Activated CD4-positive, alpha-beta T cell treated with anti-CD3 and anti-CD28 coated beads, Interleukin-2, amount 50 U/mL, for 16 hours (primary cell): ENCODE data around the gene SCARB1.

Experiments used
- DNase-seq: peaks from one replicate; pipeline ENCODE4 v3.0.0-alpha.2; 2020

SCARB1 gene

DNA sequence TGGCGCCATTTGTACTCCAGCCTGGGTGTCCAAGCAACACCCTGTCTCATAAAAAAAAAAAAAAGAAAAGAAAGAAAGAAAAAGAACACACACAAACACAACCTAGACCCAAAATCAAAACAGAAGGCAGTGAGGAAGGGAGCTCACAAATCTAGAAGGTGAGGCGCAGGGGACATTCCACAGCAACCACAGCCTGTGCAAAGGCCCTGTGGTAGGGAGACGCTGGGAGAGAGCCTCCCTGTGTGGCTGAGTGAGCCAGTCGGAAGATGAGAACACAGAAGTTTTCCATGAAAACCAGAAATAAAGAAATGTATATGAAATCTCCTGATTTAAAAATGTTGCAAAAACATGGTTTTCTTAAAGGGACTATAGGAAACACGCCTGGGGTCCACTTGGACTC, 44.6 kb downstream of the SCARB1 start:
- DNase-seq, result no peak

DNA sequence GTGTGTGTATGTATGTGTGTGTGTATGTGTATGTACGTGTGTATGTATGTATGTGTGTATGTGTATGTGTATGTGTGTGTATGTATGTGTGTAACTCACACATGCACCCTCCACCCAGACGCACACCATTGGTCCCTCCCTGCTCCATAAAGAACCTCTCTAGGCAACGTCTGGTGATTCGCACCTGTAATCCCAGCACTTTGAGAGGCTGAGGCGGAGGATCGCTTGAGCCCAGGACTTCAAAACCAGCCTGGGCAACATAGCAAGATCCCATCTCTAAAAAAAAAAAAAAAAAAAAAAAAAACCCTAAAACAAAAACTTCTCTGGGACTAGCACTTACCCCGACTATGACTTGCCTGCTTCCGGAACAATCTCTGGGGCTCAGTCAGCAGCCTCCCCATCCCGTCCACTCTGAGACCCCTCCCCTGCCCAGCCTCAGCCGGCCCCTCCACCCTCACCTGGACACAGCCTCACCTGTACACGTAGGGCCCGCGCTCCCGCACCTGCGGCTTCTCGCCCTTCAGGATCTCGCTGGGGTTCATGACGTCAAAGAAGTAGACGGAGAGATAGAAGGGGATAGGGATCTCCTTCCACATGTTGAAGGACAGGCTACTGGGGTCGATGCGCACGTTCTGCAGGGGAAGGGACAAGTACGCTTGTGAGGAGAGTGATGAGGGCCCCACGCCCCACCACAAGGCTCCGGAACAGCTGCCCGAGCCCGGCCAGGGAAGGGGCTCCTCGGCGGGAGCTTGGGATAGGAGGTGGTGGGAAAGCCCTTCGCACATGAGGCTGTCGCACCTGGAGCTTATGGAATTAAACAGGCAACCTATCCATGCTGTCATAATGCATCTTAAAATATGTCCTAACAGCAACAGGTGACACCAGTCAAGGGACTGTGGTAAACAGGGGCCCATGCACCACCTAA, 46.3 kb downstream of the SCARB1 start:
- DNase-seq, result no peak

DNA sequence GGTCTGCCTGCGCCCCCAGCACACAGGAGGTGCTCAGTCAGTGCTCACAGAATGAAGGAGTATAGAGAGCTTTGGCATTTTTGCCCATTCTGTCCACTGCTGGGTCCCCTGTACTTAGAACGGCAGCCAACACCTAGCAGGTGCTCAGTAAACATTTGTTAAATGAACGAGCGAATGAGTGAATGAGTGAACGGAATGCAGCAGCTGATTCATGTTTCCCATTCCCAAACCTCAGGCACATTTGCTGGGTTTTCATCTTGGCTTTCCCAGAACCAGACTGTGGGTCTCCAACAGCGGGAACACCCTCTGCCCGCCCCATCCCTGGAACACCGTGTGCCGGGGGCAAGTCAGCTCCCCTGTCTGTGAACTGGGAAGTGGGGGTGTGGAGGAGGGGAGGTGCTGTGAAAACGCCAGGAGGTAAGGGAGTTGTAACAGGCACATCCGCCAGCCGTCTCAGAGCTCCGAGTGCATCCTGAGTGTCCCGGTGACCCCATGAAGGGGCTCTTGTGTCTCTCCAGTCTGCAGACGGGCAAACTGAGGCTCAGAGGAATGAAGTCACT, 47.3 kb downstream of the SCARB1 start:
- DNase-seq, result no peak

DNA sequence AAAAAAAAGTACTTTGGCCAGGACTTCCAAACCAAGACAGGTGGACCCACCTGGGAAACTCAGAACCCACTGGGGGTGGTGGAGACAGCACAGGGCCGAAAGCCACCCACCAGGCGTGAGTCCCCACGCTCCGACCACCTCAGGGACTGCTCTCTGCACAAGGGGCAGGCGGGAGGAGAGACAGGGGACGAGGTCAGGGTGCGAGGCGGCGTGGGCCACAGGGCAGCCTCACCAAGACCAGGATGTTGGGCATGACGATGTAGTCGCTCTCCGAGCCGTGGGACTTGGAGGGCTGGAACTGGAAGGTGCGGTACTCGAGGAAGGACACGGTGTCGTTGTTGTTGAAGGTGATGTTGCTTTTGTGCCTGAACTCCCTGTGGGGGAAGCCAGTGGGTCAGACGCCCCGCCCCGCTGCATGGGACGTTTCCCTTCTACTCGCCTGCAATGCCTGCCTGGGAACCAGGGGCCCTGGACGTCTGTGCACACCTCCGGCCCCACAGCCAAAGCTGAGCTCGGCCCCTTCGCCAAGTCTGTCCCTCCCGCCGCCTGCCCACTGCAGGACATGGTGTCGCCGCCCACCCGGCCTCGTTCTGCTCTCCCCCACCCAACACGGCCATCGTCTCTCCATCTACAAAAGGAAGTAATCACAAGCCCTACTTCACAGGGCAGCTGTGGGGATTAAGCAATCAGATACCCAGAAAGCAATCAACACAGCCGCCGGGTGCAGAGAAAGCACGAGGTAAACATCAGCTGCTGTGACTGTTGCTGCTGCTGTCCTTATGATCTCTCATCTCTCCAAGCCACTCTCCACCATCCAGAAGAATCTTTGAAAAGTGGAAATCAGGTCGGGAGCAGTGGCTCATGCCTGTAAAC, 48.7 kb downstream of the SCARB1 start:
- no peak for DNase-seq

DNA sequence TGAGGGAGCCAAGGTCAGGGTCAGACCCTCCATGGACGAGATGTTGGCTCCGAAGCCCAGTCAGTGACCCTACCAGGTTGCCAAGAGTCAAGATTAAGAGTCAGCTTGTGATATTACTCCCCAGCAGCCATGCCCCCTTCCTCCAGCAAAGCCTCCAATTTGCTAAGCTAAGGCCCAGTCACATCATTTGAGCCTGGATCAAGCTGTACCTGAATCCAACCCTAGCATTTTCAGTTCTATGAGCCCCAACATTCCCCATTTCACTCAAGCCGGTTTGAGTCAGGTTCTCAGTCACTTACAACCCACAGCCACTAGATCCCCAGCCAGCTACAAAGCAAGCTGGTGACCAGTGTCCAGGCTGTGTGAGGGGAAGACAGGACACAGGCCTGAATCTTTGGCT, 49.9 kb downstream of the SCARB1 start:
- no peak for DNase-seq

DNA sequence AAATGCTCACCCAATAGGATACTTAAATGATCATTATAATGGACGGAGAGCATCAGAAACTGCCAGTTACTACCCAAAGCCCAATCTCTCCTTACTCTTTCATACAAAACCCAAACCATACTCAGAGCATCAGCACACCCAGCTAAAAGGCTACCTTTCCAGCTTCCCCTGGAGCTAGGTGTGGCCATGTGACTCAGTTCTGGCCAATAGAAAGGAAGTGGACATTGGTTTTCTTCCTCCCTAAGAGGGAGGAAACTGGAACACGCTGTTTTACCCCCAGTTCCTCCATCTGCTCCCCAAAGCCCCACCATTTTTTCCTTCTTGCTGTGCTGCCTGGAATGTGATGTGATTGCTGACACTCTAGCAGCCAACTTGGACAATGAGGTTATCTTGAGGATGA, 50.7 kb downstream of the SCARB1 start:
- DNase-seq, result no peak

DNA sequence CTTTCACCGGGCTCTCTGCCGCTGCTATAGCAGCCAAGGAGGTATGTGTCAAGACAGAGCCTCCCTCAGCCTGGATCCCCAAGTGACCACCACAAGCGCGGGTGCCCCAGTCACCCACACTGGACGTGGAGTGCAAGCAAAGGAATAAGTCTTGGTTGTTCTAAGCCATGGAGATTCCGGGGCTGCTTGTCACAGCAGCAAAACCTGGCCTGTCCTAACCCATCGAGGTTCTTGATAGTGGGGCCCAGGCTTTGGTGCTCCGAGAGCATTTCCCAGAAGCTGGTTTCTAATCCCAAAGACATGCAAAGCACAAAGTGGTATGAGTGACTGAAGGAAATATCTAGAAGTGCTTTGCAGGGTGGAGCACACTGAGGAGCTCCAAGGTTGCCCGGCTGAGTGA, 51.3 kb downstream of the SCARB1 start:
- no peak for DNase-seq

DNA sequence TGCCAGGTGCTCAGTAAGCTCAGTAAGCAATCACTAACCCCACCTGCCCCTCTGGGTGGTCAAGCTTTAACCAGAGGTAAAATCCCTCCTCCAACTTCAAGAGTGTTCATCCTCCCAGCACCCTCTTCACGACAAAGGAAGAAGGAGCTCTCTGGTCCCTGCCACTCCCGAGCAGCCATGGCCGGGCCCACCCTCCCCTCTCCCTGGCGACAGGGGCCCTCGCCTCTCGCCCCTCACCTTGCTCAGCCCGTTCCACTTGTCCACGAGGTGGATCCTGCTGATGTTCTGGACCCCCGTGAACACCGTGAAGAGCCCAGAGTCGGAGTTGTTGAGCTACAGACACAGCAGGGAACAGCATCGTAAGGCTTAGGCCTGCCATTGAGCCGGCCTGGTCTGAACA, 52.0 kb downstream of the SCARB1 start:
- no peak for DNase-seq

DNA sequence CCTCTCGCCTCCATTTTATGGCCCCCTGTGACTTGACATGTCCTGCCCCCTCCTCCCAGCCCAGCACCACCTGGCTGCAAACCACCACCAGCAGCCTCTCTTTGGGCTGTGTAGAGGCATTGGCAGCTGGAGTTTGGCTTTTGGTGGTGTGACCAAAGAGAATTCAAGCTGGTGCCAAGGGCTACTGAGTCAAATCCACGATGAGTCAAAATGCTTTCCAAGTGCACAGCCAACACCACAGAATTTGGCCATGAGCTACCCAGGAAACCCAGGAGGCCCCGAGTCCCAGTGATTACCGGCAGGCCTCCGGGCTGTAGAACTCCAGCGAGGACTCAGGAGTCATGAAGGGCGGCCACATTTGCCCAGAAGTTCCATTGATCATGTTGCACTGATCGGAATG, 53.8 kb downstream of the SCARB1 start:
- DNase-seq, result no peak

DNA sequence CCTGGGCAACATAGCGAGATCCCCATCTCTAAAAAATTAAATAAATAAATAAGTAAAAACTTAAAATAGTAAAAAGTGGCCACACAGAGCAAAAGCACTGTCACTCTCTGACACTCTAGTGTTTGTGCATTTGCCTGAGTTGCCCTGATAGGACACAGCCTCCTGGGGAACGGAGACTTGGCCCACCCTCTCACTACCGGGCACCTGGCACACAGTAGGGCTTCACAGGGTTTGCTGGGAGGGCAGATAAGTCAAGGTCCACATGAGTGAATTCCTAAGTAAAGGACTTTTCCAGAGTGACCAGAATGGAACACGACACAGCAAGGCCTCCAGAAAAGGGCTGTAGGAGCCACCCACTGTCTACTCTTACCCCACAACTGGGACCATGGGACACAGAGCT, 54.3 kb downstream of the SCARB1 start:
- DNase-seq, result no peak

DNA sequence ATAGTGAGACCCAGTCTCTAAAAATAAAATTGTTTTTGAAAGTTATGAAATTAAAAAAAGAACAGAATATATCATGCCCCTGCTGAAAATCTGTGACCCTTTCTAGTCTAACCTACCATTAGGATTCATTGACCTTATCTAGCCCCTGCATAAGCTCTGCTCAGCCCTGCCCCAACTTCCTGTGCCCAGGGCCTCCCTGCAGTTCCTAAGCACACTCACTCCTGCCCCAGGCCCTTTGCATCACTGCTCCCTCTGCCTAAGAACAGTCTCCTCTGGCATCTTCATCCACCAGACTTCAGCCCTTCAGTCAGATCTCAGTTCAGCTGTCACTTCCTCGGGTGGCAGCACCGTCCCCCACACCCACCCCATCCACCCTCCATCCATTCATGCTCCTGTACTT, 55.4 kb downstream of the SCARB1 start:
- no peak for DNase-seq

DNA sequence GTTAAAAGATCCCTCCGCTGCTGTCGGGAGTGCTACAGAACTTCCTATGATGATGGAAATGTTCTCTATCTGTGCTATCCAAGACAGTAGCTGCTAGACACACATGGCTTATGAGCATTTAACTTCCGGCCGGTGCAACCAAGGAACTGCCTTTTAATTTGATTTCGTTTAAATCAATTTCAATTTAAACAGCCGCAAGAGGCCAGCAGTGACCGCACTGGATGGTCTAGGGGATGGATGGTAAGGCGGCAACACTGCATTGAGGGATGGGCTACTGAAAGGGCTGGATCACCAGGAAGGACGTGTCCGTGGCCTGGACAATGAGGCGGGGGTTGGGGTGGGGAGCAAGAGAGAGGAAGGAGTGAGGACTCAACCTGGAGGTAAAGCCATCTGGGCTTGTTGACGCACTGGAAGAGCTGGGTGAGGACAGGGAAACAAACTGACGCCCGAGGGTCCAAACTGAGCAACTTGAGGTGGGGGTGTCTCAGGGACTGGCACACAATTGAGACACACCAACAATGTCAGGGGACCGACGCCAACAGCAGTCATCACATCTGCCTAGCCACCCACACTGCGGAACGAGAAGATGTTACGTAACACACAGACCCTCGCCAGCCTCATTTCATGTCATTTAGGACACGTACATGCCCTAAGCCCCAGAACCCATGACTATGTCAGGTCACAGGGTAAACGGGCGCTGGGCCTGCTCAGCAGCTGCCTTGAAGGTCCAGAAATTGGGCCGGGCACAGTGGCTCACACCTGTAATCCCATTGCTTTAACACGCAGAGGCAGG, 57.6 kb downstream of the SCARB1 start:
- DNase-seq, result no peak

DNA sequence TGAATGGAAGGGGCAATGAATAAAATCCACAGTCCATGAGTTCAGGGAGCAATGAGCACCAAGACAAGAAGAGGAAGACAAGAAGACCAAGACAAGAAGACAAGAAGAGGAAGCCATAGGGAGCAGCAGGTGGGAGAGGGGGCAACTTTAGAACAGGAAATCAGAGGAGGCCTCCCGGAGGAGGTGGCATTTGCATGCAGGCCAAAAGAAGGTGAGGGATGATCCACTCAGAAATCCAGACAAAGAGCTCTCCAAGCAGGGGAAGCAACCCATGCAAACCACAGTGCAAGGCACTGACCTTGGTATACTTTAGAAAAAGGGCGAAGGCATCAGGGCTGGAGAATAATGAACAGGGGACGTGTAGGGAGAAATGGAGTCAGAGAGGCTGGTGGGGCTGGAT, 58.6 kb downstream of the SCARB1 start:
- DNase-seq, result no peak

DNA sequence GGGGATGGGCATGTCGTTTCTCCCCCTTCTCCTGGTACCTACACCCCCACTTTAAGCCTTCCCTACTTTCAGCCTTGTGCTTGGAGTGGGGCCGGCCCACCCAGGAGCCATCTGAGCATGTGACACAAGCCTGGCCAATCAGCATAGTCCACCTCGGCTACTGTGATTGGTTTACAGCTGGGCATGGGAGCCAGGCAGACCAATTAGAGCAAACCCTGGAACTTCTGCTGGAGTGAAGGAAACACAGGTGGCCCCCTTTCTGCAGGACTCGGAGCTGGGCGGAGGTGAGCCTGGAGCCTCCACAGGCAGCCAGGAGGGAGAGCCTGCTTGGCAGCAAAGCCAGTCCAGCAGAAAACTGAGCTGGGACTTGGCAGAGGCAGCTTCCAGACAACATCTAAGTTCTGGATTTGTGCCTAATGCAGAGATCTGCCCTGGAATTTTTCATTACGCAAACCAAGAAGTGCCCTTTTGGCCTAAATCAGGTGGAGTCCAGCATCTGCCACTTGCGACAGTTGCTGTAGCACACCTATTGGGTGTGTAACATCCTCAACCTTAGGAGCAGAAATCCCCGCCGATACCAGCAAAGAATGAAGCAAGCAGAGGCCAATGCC, 59.5 kb downstream of the SCARB1 start:
- no peak for DNase-seq

DNA sequence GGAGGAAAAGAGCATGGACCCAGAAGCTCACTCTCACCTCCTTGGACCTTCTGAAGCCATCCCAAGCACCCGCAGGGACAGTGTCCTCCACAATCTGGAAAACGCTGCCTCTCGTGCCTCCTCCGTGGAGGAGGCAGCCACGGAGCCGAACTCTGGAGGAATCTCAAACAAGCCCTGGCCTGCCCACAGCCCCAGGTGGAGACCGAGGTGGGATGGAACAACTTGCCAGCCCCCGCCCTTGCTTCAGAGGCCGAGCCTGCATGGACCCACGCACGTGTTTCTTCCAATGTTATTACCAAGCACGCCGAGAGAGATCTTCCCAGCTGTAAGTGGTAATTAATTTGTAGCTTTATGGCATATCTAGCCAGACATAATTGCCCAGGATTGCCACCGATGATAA, 61.3 kb downstream of the SCARB1 start:
- no peak for DNase-seq

DNA sequence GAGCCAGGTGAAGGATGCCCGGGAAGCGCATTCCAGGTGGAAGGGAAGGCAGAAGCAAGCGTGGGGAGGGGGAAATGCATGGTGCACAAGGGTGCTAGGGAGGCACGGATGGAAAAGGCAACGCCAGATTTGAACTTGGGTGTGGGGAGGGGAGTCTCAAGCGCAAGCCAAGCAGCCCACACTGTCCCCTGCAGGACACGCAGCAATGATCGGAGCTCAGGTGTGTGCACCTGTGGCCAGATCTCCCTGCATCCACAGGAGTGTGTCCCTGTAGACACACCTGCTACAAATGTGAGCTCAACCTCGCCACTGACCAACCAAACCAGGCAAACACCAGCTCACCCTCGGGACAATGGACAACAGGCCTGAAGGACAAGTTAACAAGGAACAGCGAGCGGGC, 63.2 kb downstream of the SCARB1 start:
- no peak for DNase-seq

DNA sequence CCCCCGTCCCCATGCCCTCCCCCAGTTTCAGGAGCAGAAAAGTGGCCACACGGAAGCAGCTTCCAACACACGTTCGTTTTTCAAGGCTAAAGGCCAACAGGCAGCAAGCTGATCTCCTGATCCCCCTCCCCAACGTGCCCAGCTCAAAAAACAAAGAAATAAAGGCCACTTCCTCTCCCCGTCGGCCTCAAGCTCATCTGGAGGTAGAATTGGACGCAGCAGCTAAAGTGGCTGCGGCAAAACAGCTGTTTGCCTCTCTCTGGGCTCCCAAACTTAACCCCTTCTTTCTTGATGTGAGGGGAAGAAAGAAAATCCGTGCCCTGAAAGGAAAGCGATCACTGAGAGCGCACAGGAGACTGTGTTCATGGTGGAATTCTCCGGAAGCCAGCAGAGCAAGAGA, 66.3 kb downstream of the SCARB1 start:
- no peak for DNase-seq

DNA sequence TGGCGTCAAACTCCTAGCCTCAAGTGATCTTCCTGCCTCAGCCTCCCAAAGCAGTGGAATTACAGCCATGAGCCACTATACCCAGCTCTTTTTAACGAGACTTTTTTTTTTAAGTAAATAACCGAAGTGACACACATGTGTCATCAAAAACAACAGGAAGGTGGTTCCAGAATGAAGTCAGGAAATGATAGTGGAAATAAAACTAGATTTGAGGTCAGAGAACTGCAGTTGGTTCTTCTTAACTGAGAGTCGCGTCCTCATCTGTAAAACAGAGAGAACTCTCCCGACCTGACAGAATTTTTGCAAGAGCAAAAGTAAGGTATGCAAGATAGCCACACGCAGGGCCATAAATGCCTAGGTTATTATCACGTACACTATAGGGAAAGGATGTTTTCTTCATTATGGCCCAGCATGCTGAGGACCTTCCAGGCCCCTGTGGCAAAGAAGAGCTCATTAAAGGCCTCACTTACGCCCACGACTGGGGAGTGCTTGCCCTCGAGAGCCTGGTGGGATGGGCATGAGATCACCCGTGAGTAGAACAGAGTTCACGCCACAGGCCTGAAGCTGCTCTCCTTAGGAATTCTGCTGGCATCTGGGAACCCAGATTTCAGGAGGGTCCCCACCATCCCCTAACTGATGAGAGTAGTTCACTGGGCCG, 67.2 kb downstream of the SCARB1 start:
- DNase-seq, result peak; percentile 32

DNA sequence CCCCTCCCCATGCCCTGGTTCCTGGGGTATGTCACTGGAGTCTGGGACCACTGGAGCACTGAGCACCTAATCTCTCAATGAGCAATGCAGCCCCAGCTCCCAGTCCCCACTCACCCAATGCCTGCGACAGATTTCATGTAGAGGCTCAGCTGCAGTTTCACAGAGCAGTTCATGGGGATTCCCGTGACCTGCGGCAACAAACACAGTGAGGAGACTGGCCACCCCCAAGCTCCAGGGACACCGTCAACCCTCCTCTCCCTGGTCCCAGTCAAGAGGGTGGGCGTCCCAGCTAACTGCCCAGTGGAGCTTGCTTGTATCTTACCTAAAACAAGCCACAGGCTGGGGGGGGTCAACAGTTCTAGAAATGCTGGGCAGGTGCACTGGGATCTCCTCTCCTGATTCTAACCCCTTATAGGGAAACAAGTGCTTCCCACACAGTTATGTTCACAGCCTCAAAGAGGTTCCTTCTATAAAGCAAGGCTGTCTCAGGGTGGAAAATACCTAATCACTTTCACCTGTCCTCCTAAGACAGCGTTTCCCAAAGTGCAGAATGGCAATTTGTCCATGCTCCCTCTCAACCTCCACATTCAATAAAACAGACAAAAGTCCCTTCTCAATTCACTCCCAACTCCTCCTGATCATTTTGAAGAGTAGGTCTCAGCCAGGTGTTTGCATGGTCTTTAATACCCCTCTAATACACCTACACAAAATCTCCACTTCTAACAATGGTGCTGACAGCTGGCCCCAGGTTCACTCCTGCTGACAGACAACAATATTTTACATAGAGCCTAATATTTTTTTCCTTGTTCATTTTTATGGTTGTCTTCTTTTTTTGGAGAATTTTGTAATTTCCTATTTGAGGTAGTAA, 68.3 kb downstream of the SCARB1 start:
- no peak for DNase-seq

DNA sequence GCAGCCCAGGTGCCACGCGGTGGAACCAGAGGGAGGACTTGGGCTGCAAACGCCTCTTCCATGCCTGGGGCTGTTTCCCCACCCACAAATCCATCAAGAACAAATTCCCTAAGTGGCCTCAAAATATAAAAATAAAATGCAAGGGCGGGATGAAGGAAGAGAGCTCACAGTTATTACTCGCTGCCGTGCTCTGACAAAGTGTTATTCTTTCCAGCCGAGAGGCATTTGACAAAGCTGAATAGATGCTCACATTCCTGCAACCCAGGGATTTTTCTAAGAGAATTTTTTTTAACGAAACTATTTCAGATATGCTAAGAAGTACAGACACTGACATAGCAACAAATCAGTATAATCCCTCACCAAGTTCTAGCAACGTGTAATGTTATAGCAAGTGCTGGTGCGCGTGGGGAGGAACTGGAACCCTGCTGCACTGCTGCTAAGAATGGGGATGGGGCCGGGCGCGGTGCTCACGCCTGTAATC, 70.7 kb downstream of the SCARB1 start:
- no peak for DNase-seq

DNA sequence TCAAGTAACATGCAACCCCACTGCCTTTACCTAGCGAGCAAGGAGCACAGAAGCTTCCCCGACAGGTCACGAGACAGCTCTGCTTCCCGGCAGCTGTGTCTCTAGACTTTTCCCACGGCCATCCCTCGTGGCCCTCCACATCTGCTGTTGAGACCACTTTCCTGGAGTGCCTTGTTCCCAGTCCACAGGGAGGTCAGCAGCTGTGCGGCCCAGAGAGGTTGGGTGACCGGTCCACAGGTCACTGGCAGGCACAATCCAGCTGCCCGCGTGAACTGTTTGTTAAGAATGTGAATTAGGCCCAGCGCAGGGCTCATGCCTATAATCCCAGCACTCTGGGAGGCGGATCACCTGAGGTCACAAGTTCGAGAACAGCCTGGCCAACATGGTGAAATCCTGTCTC, 71.5 kb downstream of the SCARB1 start:
- no peak for DNase-seq
